Measurements from ENCODE around the gene USP34. TPM values are rescaled to one million over a fixed set of nuclear protein-coding genes. Genes with fewer than 3 reads are reported as not detected.

The USP34 gene
- total RNA-seq, 1 donor = 159 TPM

- H3K27me3 ChIP-seq (ENCODE audit: insufficient read depth, low read length) = no peaks in the 10 kb centered on the region
- no peaks in the 10 kb centered on the region for H3K4me1 ChIP-seq (ENCODE audit: insufficient read depth, low read length)
- no peak overlapping the region for H3K4me3 ChIP-seq (ENCODE audit: low read length)
- no peaks in the 10 kb centered on the region for H3K9me3 ChIP-seq (ENCODE audit: low read depth, low read length)
Measured at GRCh38 chr2:61379521-61379920, 91.4 kb downstream of the USP34 start.

GRCh38 chr2:61378281-61378680 is 92.6 kb downstream of the USP34 start:
- H3K4me1 ChIP-seq (ENCODE audit: insufficient read depth, low read length) = no peaks in the 10 kb centered on the region
- no peaks in the 10 kb centered on the region for H3K27me3 ChIP-seq (ENCODE audit: insufficient read depth, low read length)
- no peaks in the 10 kb centered on the region for H3K9me3 ChIP-seq (ENCODE audit: low read depth, low read length)
- no peak overlapping the region for H3K4me3 ChIP-seq (ENCODE audit: low read length)

- Histone ChIP-seq H3K9me3 (ENCODE audit: low read depth, low read length) (no peaks in the 10 kb centered on the region), H3K4me1 (ENCODE audit: insufficient read depth, low read length) (no peaks in the 10 kb centered on the region), H3K27me3 (ENCODE audit: insufficient read depth, low read length) (no peaks in the 10 kb centered on the region), H3K4me3 (ENCODE audit: low read length) (no peak overlapping the region)
Measured at GRCh38 chr2:61377046-61377445, 93.8 kb downstream of the USP34 start.

GRCh38 chr2:61376211-61376610 is 94.7 kb downstream of the USP34 start:
- Histone ChIP-seq H3K9me3 (ENCODE audit: low read depth, low read length) (no peaks in the 10 kb centered on the region), H3K4me1 (ENCODE audit: insufficient read depth, low read length) (no peaks in the 10 kb centered on the region), H3K4me3 (ENCODE audit: low read length) (no peak overlapping the region), H3K27me3 (ENCODE audit: insufficient read depth, low read length) (no peaks in the 10 kb centered on the region)

- H3K4me1 ChIP-seq (ENCODE audit: insufficient read depth, low read length) = peaks cover 3% of the 10 kb centered on the region
- H3K27me3 ChIP-seq (ENCODE audit: insufficient read depth, low read length) = no peaks in the 10 kb centered on the region
- no peak overlapping the region for H3K4me3 ChIP-seq (ENCODE audit: low read length)
- H3K9me3 ChIP-seq (ENCODE audit: low read depth, low read length) = no peaks in the 10 kb centered on the region
Measured at GRCh38 chr2:61371027-61371426, 99.9 kb downstream of the USP34 start.

GRCh38 chr2:61368687-61369665 is 101.9 kb downstream of the USP34 start:
- H3K4me3 ChIP-seq (ENCODE audit: low read length) = no peak overlapping the region
- no peaks in the 10 kb centered on the region for H3K27me3 ChIP-seq (ENCODE audit: insufficient read depth, low read length)
- peaks cover 3% of the 10 kb centered on the region for H3K4me1 ChIP-seq (ENCODE audit: insufficient read depth, low read length)
- H3K9me3 ChIP-seq (ENCODE audit: low read depth, low read length) = no peaks in the 10 kb centered on the region

GRCh38 chr2:61367177-61367576 is 103.7 kb downstream of the USP34 start:
- H3K4me3 ChIP-seq (ENCODE audit: low read length) = no peak overlapping the region
- H3K4me1 ChIP-seq (ENCODE audit: insufficient read depth, low read length) = peaks cover 3% of the 10 kb centered on the region
- no peaks in the 10 kb centered on the region for H3K27me3 ChIP-seq (ENCODE audit: insufficient read depth, low read length)
- H3K9me3 ChIP-seq (ENCODE audit: low read depth, low read length) = no peaks in the 10 kb centered on the region

GRCh38 chr2:61363580-61363979 is 107.3 kb downstream of the USP34 start:
- Histone ChIP-seq H3K4me3 (ENCODE audit: low read length) (no peak overlapping the region), H3K27me3 (ENCODE audit: insufficient read depth, low read length) (no peaks in the 10 kb centered on the region), H3K4me1 (ENCODE audit: insufficient read depth, low read length) (no peaks in the 10 kb centered on the region), H3K9me3 (ENCODE audit: low read depth, low read length) (no peaks in the 10 kb centered on the region)

GRCh38 chr2:61362873-61363272 is 108.0 kb downstream of the USP34 start:
- Histone ChIP-seq H3K9me3 (ENCODE audit: low read depth, low read length) (no peaks in the 10 kb centered on the region), H3K4me1 (ENCODE audit: insufficient read depth, low read length) (no peaks in the 10 kb centered on the region), H3K4me3 (ENCODE audit: low read length) (no peak overlapping the region), H3K27me3 (ENCODE audit: insufficient read depth, low read length) (no peaks in the 10 kb centered on the region)

- H3K4me1 ChIP-seq (ENCODE audit: insufficient read depth, low read length) = peaks cover 12% of the 10 kb centered on the region
- no peak overlapping the region for H3K4me3 ChIP-seq (ENCODE audit: low read length)
- H3K27me3 ChIP-seq (ENCODE audit: insufficient read depth, low read length) = no peaks in the 10 kb centered on the region
- no peaks in the 10 kb centered on the region for H3K9me3 ChIP-seq (ENCODE audit: low read depth, low read length)
Measured at GRCh38 chr2:61361068-61361467, 109.8 kb downstream of the USP34 start.

- peaks cover 17% of the 10 kb centered on the region for H3K4me1 ChIP-seq (ENCODE audit: insufficient read depth, low read length)
- H3K27me3 ChIP-seq (ENCODE audit: insufficient read depth, low read length) = no peaks in the 10 kb centered on the region
- H3K4me3 ChIP-seq (ENCODE audit: low read length) = no peak overlapping the region
- H3K9me3 ChIP-seq (ENCODE audit: low read depth, low read length) = peaks cover 4% of the 10 kb centered on the region
Measured at GRCh38 chr2:61359058-61359457, 111.8 kb downstream of the USP34 start.

- H3K4me1 ChIP-seq (ENCODE audit: insufficient read depth, low read length) = peaks cover 17% of the 10 kb centered on the region
- no peaks in the 10 kb centered on the region for H3K27me3 ChIP-seq (ENCODE audit: insufficient read depth, low read length)
- peaks cover 7% of the 10 kb centered on the region for H3K9me3 ChIP-seq (ENCODE audit: low read depth, low read length)
- no peak overlapping the region for H3K4me3 ChIP-seq (ENCODE audit: low read length)
Measured at GRCh38 chr2:61357681-61358080, 113.2 kb downstream of the USP34 start.

GRCh38 chr2:61356958-61357350 is 113.9 kb downstream of the USP34 start:
- Histone ChIP-seq H3K9me3 (ENCODE audit: low read depth, low read length) (peaks cover 7% of the 10 kb centered on the region), H3K4me3 (ENCODE audit: low read length) (no peak overlapping the region), H3K4me1 (ENCODE audit: insufficient read depth, low read length) (peaks cover 17% of the 10 kb centered on the region)

GRCh38 chr2:61356261-61356957 is 114.5 kb downstream of the USP34 start:
- Histone ChIP-seq H3K27me3 (ENCODE audit: insufficient read depth, low read length) (no peaks in the 10 kb centered on the region), H3K9me3 (ENCODE audit: low read depth, low read length) (peaks cover 7% of the 10 kb centered on the region), H3K4me3 (ENCODE audit: low read length) (no peak overlapping the region), H3K4me1 (ENCODE audit: insufficient read depth, low read length) (peaks cover 17% of the 10 kb centered on the region)

More at GRCh38 chr2:61356958-61357350, 113.9 kb downstream of the USP34 start:
- H3K27me3 ChIP-seq (ENCODE audit: insufficient read depth, low read length) = no peaks in the 10 kb centered on the region

- Histone ChIP-seq H3K4me1 (ENCODE audit: insufficient read depth, low read length) (peaks cover 17% of the 10 kb centered on the region), H3K27me3 (ENCODE audit: insufficient read depth, low read length) (no peaks in the 10 kb centered on the region), H3K4me3 (ENCODE audit: low read length) (no peak overlapping the region), H3K9me3 (ENCODE audit: low read depth, low read length) (peaks cover 7% of the 10 kb centered on the region)
Measured at GRCh38 chr2:61354543-61355197, 116.2 kb downstream of the USP34 start.

Measured in mononuclear cell (primary cell).